GM19193 (cell line): Measurements from ENCODE around the gene GART.

Experiments used
- POLR2A ChIP-seq: IDR thresholded peaks from 4 replicates; pipeline ENCODE4 v1.6.1; 2011; ENCODE audit not compliant: insufficient read depth, insufficient read length; ENCODE audit errors: extremely low read depth

Gene GART

DNA sequence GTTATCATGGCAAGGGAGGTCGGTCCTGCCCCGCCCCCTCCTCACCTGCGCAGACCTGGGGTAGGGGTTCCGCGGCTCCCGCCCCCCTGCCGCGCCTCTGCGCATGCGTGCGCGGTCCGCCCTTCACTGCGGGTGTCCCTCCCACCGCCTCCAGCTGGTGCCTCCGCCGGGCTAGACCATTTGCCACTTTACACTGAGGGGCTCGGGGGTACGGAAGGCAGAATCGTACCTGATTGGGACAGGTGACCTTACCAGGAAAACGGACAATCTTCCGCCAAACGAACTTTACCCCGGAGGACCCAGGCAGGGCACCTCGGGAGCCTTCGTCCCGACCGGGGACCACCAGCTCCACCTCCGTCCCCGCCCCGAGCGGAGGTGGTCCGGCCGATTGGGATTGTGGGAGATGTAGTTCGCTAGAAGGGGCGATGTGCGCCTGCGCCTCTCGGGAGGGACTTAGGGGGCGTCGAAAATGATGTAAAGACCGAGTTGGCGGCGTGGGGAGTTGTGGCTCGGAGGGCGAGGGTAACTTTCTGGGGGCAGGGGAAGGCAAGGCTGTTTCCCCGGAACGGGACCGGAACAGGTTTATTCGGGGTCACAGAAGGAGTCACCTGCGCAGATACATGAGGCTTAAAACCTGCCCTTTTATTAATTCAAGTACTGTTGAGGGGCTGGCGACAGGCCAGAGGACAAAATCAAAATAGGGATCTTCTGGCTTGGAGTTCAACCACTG, 50.4 kb downstream of the GART start, which contains the start of gene DNAJC28:
TSS of gene DNAJC28 (minus strand) at position 344 of the 730 bp plus-strand sequence. CDS start 2,323 bp downstream, outside the sequence.
- peak; percentile 41 for TF ChIP-seq POLR2A

- no peak for TF ChIP-seq POLR2A
Observed at GRCh38 chr21:33490991-33491372, 50.9 kb downstream of the GART start.

GRCh38 chr21:33488936-33489335, 53.0 kb downstream of the GART start:
- TF ChIP-seq POLR2A: no peak

- TF ChIP-seq POLR2A: no peak
Observed at GRCh38 chr21:33487996-33488395, 53.9 kb downstream of the GART start.

- TF ChIP-seq POLR2A: no peak
Observed at GRCh38 chr21:33481314-33481943, 60.5 kb downstream of the GART start.

- TF ChIP-seq POLR2A: no peak
Observed at GRCh38 chr21:33480481-33481103, 61.3 kb downstream of the GART start.

DNA sequence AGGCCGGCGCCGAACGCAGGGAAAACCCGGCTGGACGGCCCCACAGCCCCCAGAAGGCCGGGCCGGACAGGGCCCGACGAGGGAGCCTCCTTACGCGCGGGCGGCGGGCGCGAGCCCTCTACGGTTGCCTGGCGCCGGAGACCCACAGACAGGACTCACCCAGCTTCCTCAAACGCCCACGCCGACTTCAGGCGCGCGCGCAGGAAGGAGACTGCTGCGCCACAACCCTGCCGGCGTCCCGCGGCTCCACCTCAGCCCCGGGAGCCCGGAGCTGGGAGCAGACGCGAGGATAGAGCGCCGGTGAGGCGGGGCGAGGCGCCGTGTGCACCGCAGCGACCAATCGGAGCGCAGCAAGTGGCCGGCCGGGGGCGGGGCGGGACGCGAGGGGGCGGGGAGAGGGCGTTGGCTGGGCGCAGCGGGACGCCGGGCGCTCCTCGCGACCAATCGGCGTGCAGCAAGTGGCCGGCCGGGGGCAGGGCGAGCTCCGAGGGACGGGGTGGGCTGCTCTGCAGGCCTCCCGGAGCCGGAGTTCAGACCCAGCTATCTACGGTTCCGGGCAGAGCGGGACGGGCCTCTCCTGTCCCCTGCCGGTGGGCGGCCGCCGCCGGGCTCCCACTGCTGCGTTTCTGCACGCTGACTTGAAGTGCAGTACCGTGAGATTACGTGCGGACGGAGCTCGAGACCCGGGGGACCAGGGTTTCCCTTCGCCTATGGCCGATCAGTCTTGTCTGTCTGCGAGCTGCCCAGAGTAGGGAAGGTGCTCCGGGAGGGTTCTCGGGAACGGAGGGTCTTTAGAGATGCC, 62.0 kb downstream of the GART start, which contains the start of gene TMEM50B:
TSS of gene TMEM50B (minus strand) at position 296 of the 802 bp plus-strand sequence. CDS start 11,089 bp downstream, outside the sequence.
- peak; percentile 94 for TF ChIP-seq POLR2A

GRCh38 chr21:33478935-33479678, 62.8 kb downstream of the GART start:
- TF ChIP-seq POLR2A: no peak

GRCh38 chr21:33478182-33478581, 63.7 kb downstream of the GART start:
- no peak for TF ChIP-seq POLR2A

DNA sequence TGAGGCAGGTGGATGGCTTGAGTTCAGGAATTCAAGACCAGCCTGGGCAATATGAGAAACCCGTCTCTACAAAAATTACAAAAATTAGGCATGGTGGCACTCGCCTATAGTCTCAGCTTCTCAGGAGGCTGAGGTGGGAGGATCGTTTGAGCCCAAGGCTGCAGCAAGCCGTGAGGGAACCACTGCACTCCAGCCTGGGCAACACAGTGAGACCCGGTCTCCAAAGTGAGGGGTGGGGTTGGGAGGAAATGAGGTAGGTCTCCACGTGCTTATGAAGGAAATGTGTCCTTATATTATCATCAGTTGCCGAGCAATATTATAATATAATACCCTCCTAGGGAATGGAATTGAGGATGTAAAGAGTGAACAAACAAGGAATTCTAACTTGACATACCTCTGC, 64.9 kb downstream of the GART start:
- no peak for TF ChIP-seq POLR2A

GRCh38 chr21:33473344-33473743, 68.6 kb downstream of the GART start:
- TF ChIP-seq POLR2A: no peak

GRCh38 chr21:33470701-33471100, 71.2 kb downstream of the GART start:
- no peak for TF ChIP-seq POLR2A

- TF ChIP-seq POLR2A: no peak
Observed at GRCh38 chr21:33461538-33462250, 80.2 kb downstream of the GART start.

DNA sequence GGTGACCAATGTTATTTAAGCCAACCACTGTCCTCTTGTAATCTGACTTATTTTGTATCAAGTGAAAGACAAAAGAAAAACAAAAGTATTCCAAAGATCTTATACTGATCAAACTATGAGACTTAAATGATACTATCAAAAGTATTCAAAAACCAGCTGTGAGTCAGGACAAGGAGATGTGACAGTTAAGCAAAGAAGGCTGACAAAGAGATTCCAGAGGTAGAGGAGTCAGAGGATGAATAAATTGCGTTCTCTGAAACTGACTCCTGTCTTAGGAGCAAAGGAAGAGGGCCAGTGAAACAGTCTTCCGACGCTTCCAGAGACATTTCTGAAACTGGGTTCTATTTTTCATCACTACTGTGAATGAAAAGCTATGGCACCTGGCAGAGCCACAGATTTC, 83.1 kb downstream of the GART start:
- no peak for TF ChIP-seq POLR2A

DNA sequence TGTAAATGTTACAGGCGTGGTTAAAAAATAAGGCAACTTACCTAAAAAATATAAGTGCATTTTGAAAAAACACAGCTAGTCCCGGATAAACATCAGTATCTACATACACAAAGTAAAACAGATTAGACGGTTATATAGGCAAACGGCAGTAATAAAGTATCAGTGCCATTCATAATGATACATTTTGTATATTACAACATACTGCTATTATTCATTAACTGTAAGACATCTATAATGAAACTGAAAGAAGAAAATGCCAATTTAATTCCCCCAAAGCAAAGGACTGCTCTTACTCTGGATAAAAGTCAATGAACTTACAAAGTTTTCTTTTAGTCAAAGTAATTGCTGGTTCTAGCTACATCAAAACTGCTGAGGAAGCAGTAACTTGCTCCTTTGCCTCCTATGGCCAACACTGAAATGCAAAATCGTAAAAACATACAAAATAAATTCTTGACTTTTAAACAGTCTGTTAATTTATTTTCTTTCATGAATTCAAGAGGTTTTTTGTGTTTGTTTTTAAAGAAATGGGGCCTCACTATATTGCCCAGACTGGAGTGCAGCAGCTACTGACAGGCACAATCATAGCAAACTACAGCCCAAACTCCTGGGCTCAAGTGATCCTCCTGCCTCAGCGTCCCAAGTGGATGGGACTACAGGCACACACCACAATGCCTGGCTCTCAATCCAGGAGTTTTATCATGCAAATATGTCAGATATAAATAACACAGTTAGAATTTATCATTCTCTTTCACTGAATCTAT, 86.1 kb downstream of the GART start:
- TF ChIP-seq POLR2A: no peak
